HG03039 (cell line): Measurements from ENCODE around the gene ASL.
"Not testable (repeated sequence)": the region's sequence is repeated elsewhere in the genome, so short reads cannot be mapped to it uniquely, and the experiment has no call there.

ENCODE experiments used
- ATAC-seq: cut with Tn5 transposase; IDR thresholded peaks from one replicate; pipeline ENCODE4 v1.9.1; 2021; ENCODE audit warnings: mild to moderate bottlenecking, moderate library complexity; ENCODE audit not compliant: unreplicated experiment

The ASL gene

DNA sequence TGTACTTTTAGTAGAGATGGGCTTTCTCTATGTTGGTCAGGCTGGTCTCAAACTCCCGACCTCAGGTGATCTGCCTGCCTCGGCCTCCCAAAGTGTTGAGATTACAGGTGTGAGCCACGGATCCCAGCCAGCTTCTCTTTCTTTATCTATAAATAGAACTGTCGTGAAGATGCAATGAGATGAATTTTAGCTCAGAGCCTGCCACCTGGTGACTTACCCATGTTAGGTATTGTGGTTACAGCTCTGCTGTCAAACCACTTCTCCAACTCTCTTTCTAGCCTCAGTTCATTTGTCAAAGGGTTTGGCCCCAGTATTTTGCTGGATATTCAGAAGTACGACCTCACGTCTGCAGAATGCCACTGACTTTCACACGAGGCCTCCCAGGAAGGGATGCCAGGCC lies 3.4 kb upstream of the ASL start:
- ATAC-seq, result not testable (repeated sequence)

DNA sequence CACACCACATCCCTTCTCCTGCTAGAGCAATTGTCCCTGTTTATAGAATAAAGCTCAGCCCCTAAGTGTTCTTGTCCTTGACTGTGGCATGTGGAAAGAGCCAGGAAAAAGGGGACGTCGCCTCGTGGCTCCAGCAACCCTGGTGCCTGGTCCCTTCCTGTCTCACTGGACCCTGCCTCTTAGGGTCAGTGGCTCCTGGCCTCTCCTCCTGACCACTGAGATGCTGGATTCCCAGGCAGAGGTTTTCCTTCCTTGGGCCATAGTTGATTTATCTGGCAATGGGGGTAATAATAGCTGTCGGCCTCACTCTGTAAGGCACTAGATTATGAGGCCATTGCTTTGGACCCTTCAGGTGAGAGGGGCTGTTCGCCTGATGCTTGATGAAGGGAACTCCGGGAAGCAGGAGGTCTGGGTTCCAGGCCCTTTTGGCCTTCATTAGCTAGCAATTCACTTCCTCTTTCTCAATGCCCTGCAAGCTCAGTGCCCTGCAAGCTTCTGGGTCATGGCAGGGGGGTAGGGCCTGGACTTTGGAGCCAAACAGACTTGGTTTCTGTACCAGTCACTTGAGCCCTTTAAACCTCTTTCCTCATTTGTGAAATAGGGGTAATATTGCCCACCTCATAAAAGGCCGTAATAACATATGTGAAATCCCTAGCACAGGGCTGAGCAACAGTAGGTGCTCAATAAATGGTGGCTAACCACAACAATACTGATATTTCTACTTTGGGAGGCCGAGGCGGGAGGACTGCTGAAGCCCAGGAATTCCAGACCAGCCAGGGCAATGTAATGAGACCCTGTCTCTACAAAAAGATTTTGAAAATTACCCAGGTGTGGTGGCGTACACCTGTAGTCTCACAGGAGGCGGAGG lies 1.1 kb downstream of the ASL start:
- no peak for ATAC-seq

DNA sequence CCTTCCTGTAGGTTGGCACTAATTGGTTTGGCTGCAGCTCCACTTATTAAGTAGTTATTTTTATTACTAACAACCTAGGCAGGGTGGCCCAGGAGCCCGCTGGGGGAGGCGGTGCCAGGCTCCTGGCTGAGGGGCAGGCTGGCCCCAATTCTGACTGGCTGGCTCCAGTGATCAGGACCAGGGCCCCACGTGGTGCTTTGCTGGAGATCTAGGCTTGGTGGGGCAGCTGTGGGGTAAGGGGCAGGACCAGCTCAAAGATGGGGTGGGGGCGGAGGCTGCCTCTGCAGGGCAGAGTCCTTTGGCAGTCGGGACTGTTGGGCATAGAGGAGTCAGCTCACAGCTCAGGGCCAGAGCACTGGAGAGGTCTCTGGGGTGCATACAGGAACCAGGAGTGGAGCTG lies 2.4 kb downstream of the ASL start:
- no peak for ATAC-seq

- no peak for ATAC-seq
These were observed 6.5 kb downstream of the ASL start for GRCh38 chr7:66082083-66082482.

GRCh38 chr7:66082886-66083415 lies 7.3 kb downstream of the ASL start:
- ATAC-seq, result no peak

GRCh38 chr7:66083677-66084076 lies 8.1 kb downstream of the ASL start:
- no peak for ATAC-seq

DNA sequence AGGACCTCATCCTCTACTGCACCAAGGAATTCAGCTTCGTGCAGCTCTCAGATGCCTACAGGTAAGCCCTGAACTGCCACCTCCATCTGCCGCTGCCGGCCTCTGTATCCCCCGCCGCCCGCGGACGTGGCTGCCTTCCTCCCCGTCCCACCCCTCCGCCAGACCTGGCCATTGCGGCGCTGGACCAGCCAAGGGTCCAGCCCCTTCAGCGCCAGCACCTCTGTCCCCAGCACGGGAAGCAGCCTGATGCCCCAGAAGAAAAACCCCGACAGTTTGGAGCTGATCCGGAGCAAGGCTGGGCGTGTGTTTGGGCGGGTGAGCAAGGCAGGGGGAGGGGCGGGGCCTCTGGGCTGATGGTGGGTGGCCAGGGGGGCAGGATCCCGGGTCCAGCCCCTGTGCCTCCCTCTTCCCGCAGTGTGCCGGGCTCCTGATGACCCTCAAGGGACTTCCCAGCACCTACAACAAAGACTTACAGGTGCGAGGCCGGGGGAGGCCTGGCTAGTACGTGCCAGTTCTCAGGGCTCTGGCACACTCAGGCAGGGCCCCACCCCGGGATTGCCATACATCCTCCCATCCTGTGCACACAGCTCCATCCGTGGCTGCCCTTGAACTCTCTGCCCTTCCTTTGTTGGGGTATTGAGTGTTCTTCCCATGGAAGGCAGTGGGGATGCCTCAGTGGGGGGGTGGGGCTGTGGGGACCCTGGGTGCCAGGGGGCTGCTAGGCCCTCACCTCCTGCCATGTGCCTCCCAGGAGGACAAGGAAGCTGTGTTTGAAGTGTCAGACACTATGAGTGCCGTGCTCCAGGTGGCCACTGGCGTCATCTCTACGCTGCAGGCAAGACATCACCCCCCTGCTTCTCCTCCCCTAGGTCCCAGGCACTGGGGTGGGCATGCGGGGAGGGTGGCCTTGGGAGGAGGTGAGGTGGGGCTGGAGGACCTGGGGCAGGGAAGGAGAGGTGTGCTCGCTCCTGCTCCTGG lies 13.5 kb downstream of the ASL start:
- no peak for ATAC-seq

GRCh38 chr7:66092654-66093053 lies 17.0 kb downstream of the ASL start:
- ATAC-seq, result no peak

- no peak for ATAC-seq
These were observed 19.4 kb downstream of the ASL start for GRCh38 chr7:66095010-66095409.

GRCh38 chr7:66099232-66099550 lies 23.6 kb downstream of the ASL start:
- ATAC-seq, result no peak

DNA sequence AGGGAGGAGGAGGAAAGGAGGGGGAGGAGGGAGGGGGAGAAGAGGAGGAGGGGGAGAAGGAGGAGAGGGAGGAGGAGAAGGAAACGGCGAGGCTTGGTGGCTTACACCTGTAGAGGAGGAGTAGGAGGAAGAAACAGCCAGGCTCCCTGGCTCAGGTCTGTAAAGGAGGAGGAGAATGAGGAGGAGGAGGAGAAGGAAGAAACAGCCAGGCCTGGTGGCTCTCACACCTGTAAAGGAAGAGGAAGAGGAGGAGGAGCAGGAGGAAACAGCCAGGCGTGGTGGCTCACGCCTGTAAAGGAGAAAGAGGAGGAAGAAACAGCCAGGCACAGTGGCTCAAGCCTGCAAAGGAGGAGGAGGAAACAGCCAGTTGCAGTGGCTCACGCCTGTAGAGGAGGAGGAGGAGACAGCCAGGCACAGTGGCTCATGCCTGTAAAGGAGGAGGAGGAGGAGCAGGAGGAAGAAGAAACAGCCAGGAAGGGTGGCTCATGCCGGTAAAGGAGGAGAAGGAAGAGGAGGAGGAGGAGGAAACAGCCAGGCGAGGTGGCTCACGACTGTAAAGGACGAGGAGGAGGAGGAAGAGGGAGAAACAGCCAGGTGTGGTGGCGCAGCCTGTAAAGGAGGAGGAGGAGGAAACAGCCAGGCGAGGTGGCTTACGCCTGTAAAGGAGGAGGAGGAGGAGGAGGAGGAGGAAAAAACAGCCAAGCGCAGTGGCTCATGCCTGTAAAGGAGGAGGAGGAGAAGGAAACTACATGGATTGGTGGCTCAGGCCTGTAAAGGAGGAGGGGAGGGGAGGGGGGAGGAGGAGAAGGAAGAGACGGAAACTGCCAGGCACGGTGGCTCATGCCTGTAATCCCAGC lies 24.2 kb downstream of the ASL start:
- ATAC-seq, result peak; percentile 71

- no peak for ATAC-seq
These were observed 24.9 kb downstream of the ASL start for GRCh38 chr7:66100408-66101050.

- not testable (repeated sequence) for ATAC-seq
These were observed 26.5 kb downstream of the ASL start for GRCh38 chr7:66102168-66102567.

- ATAC-seq, result not testable (repeated sequence)
These were observed 28.4 kb downstream of the ASL start for GRCh38 chr7:66103994-66104393.

- no peak for ATAC-seq
These were observed 29.7 kb downstream of the ASL start for GRCh38 chr7:66105263-66105748.

DNA sequence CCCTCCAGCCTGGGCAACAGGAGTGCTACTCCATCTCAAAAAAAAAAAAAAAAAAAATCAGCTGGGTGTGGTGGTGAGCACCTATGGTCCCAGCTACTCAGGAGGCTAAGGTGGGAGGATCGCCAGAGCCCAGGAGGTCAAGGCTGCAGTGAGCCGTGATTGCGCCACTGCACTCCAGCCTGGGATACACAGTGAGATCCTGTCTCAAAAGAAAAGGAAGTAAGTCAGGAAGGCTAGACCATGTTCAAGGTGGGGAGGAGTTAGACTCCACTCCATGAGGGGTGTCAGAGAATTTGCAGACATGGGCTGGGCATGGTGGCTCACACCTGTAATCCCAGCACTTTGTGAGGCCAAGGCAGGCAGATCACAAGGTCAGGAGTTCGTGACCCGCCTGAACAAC lies 32.8 kb downstream of the ASL start:
- ATAC-seq, result not testable (repeated sequence)

- ATAC-seq, result no peak
These were observed 35.2 kb downstream of the ASL start for GRCh38 chr7:66110856-66111255.

DNA sequence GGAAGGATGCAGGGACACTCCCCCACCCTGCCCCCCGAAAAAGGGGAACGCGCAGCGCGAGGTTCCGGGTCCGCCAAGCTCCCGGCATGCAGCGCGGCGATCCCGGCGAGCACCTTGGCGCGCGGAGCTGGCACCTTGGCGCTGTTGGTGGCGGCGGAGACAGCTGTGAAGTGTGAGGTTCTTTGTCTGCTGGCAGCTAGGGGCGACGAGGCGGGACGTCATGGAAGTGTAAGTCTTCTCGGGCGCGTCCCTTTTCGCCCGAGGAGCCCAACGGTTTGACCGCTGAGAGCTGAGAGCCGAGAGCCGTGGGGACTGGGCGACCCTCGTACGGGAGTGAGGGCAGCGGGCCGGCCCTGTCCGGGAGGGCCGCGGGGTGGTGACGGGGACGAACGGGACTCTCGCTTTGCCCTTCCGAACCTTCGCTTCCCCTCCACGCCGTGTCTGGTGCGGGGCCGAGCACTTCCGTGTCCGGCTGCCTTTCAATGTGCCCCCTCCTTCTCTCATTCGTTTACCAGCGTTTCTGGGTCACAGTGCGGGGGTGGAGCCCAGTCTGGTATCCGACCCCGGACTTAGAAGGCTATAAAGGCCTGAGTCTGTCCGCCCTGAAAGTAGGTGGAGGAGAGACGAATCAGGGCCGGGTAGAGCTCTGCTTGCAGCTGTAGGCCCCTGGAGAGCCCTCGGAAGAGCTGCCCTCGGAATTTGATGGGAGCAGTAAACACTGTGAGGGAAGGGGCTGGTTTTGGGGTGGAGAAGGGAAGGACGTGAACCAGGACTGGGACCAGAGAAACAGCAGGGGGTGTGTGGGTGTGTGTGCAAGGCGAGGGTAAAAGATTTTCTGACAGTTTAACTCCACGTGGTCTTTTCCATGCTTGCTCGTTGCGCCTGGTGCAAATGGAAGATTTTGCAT lies 39.4 kb downstream of the ASL start, which contains the start of gene CRCP:
CRCP (plus strand) TSS at position 105 of the 907 bp plus-strand sequence; CDS start at position 221, 116 bp downstream.
- peak; percentile 84 for ATAC-seq
